HepG2 (cell line): Measurements from ENCODE around the gene GTF3C5. TPM values are rescaled to one million over a fixed set of nuclear protein-coding genes. Genes with fewer than 3 reads are reported as not detected.
A peak's percentile ranks its signal among the peaks of the same experiment; 100 is the strongest.

Experiments
- BCL6 ChIP-seq: IDR thresholded peaks from 2 replicates; pipeline ENCODE4 v1.6.1; 2016; ENCODE audit warnings: missing genetic modification reagents, missing compliant biosample characterization
- CEBPZ ChIP-seq: IDR thresholded peaks from 2 replicates; pipeline ENCODE4 v1.6.1; 2012; ENCODE audit warnings: low read length, improper control_type of control experiment
- CREB1 ChIP-seq, 2 experiments: fragments of 450-650 bp in 1 of 2; IDR thresholded peaks; 2 replicates each; pipeline ENCODE4 v1.6.1; 2016 to 2017; ENCODE audit warnings: control low read depth in 1 of 2, mild to moderate bottlenecking in 1 of 2, missing compliant biosample characterization in 1 of 2, missing genetic modification characterization in 1 of 2
- DMAP1 ChIP-seq: IDR thresholded peaks from 2 replicates; pipeline ENCODE4 v1.6.1; 2016
- DPF2 ChIP-seq: sonication (generic); formaldehyde crosslinking; IDR thresholded peaks from 2 replicates; pipeline ENCODE4 v1.4.0; 2020; ENCODE audit warnings: mild to moderate bottlenecking, low read depth, missing genetic modification reagents, borderline replicate concordance
- HOXA9 ChIP-seq: sonication (generic); formaldehyde crosslinking; IDR thresholded peaks from 2 replicates; pipeline ENCODE4 v1.8.1; 2022; ENCODE audit warnings: missing genetic modification reagents, mild to moderate bottlenecking, moderate library complexity, borderline replicate concordance
- IRF1 ChIP-seq: sonication (generic); formaldehyde crosslinking; IDR thresholded peaks from 2 replicates; pipeline ENCODE4 v1.4.0; 2020; ENCODE audit warnings: low read depth, mild to moderate bottlenecking, missing genetic modification reagents
- KAT2B ChIP-seq: fragments of 150-350 bp; IDR thresholded peaks from 2 replicates; pipeline ENCODE4 v1.6.1; 2014; ENCODE audit warnings: low read depth, low read length, borderline replicate concordance
- KDM1A ChIP-seq: IDR thresholded peaks from 2 replicates; pipeline ENCODE4 v1.6.1; 2016; ENCODE audit warnings: missing compliant biosample characterization
- PHF20 ChIP-seq: sonication (generic); formaldehyde crosslinking; IDR thresholded peaks from 2 replicates; pipeline ENCODE4 v1.5.0; 2020; ENCODE audit warnings: mild to moderate bottlenecking, missing genetic modification reagents
- SRY ChIP-seq: sonication (generic); formaldehyde crosslinking; IDR thresholded peaks from 2 replicates; pipeline ENCODE4 v1.8.0; 2022; ENCODE audit warnings: mild to moderate bottlenecking, missing genetic modification reagents
- TARDBP ChIP-seq: sonication (generic); formaldehyde crosslinking; IDR thresholded peaks from 2 replicates; pipeline ENCODE4 v1.8.0; 2022; ENCODE audit warnings: mild to moderate bottlenecking, missing genetic modification reagents
- U2AF2 ChIP-seq: fragments of 200-400 bp; formaldehyde crosslinking; IDR thresholded peaks from 2 replicates; pipeline ENCODE4 v1.6.1; 2017; ENCODE audit warnings: low read depth, mild to moderate bottlenecking, low read length
- ZNF280B ChIP-seq: sonication (generic); formaldehyde crosslinking; IDR thresholded peaks from 2 replicates; pipeline ENCODE4 v1.5.0; 2020; ENCODE audit warnings: missing genetic modification reagents, mild to moderate bottlenecking, borderline replicate concordance
- ZNF557 ChIP-seq: sonication (generic); formaldehyde crosslinking; IDR thresholded peaks from 2 replicates; pipeline ENCODE4 v1.4.0; 2020; ENCODE audit warnings: missing genetic modification reagents
- ZNF574 ChIP-seq: sonication (generic); formaldehyde crosslinking; IDR thresholded peaks from 2 replicates; pipeline ENCODE4 v1.4.0; 2020; ENCODE audit warnings: missing genetic modification reagents
- ZNF605 ChIP-seq: sonication (generic); formaldehyde crosslinking; IDR thresholded peaks from 2 replicates; pipeline ENCODE4 v1.8.0; 2022; ENCODE audit warnings: mild to moderate bottlenecking, missing genetic modification reagents
- ZNF644 ChIP-seq: IDR thresholded peaks from 2 replicates; pipeline ENCODE4 v1.6.1; 2016; ENCODE audit warnings: low read depth
- ZNF660 ChIP-seq: sonication (generic); formaldehyde crosslinking; IDR thresholded peaks from 2 replicates; pipeline ENCODE4 v1.5.1; 2020; ENCODE audit warnings: mild to moderate bottlenecking, low read depth, missing genetic modification reagents, borderline replicate concordance
- ZNF704 ChIP-seq: sonication (generic); formaldehyde crosslinking; IDR thresholded peaks from 2 replicates; pipeline ENCODE4 v1.8.1; 2023; ENCODE audit warnings: mild to moderate bottlenecking, inconsistent platforms, moderate library complexity, missing genetic modification reagents, borderline replicate concordance
- ZNF777 ChIP-seq: sonication (generic); formaldehyde crosslinking; IDR thresholded peaks from 2 replicates; pipeline ENCODE4 v1.4.0; 2020; ENCODE audit warnings: missing genetic modification reagents
- polyA plus RNA-seq, 8 experiments: library from polyadenylated mRNA; depleted of rRNA in 3 of 8; stranded (reverse) in 7 of 8; unstranded in 1 of 8; fragments of >200 nt; fragmentation: Illumina TruSeq in 4 of 8; extraction: Trizol in 4 of 8; gene quantifications; 2 replicates each; pipeline versions ENCODE4 v1.2.1 to v1.2.3, GENCODE V29; 2011 to 2016; ENCODE audit warnings: low read depth in 4 of 8, missing spikeins in 1 of 8, mixed read lengths in 1 of 8; ENCODE audit not compliant: insufficient read depth in 1 of 8
- total RNA-seq, 5 experiments: library from RNA; depleted of rRNA; stranded (reverse); fragments of >200 nt; fragmentation: Illumina TruSeq; extraction: Trizol; gene quantifications; 2 replicates each; pipeline ENCODE4 v1.2.3, GENCODE V29; 2016; ENCODE audit warnings: low read depth in 1 of 5

Gene GTF3C5
- total and polyA plus RNA-seq, 2 of the 13 experiments (the other 11 are each of a cell fraction or from before 2014, with no cell fraction given), result 66.9 to 92.6 TPM

GRCh38 chr9:132997591-132997990, 33.2 kb upstream of the GTF3C5 start (continued):
- TF ChIP-seq CREB1 (IDR thresholded peaks at IDR 0.05) (no peak), CREB1 (CRISPR knock-in tag; IDR thresholded peaks at IDR 0.05) (no peak), ZNF660 (CRISPR knock-in tag) (no peak), PHF20 (CRISPR knock-in tag) (no peak), ZNF605 (CRISPR knock-in tag) (no peak), ZNF777 (CRISPR knock-in tag) (no peak), KAT2B (no peak), CEBPZ (no peak), SRY (CRISPR knock-in tag) (no peak), KDM1A (no peak), DPF2 (CRISPR knock-in tag) (no peak), ZNF574 (CRISPR knock-in tag) (no peak), DMAP1 (CRISPR knock-in tag) (peak; percentile 28; the same call in 1 of the 2 replicates), ZNF557 (CRISPR knock-in tag) (no peak), BCL6 (CRISPR knock-in tag) (no peak), TARDBP (peak; percentile 46; the same call in 1 of the 2 replicates), ZNF280B (CRISPR knock-in tag) (no peak), U2AF2 (no peak), IRF1 (no peak), ZNF644 (CRISPR knock-in tag) (no peak), HOXA9 (CRISPR knock-in tag) (no peak), ZNF704 (CRISPR knock-in tag) (no peak)
